GM19455 (cell line): ENCODE data around the gene SLC39A11.

ENCODE experiments used
- ATAC-seq: cut with Tn5 transposase; IDR thresholded peaks from one replicate; pipeline ENCODE4 v1.9.1; 2021; ENCODE audit not compliant: unreplicated experiment

Gene SLC39A11

GRCh38 chr17:72883351-72883750 lies 209.1 kb downstream of the SLC39A11 start:
- ATAC-seq = no peak

GRCh38 chr17:72882426-72882825 lies 210.1 kb downstream of the SLC39A11 start:
- no peak for ATAC-seq

DNA sequence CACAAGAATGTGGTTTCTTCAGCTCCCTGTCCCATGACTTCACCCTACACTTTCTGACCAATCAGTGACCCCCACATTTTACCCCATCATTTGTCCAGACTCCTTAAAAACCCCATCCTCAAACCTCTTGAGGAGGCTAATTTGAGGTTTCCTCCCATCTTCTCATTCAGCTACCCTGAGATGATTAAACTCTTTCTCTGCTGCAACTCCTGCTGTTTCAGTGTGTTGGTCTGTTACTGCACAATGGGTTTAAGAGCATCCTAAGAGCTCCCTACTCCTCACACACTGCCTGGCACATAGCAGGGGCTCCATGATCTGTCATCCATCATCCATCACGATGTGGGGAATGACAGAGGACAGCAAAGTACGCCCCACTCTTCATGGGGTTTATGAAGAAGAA lies 212.6 kb downstream of the SLC39A11 start:
- no peak for ATAC-seq

DNA sequence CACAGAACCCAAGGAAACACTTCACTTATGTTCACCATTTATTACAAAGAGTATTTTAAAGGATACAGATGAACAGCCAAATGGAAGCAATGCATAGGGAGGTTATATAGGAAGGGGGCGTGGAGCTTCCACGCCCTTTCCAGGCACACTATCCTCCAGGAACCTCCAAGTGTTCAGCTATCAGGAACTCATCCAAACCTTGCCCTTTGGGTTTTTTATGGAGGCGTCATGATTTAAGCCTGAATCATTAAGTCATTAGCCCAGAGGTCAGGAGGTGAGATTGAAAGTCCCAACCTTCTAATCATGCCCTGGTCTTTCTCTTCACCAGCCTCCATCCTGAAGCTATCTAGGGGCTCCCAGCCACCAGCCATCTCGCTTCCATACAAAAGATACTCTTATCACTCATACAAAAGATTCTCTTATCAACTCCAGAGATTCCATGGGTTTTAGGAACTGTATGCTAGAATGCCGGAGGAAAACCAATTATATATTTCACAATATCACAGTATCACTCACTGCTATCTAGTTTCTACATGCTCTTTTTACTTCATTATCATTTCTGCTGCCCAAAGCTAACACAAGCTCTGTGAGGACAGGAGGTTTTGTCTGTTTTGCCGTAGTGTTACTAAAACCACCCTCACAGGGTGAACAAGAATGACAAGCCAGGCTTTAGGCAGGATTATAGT lies 213.4 kb downstream of the SLC39A11 start:
- no peak for ATAC-seq

DNA sequence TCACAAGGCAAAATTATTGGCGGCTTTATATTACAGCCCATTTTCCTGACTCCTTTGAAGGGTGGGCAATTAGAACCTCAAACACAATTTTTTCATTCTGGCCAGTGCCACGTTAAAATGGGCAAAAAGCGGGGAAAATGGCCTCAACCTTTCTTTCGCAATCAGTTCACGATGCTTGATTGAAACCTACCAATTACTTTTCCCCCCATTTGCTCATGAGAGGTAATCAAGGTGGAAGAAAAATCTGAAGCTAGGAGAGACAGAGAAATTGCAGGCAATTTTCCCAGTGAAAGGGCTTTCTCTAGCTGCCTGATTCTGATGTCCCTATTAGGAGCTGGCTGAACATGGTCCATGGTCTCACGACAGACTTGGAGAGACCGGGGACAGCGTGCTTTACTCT lies 215.1 kb downstream of the SLC39A11 start:
- no peak for ATAC-seq

GRCh38 chr17:72876413-72876812 lies 216.1 kb downstream of the SLC39A11 start:
- no peak for ATAC-seq

GRCh38 chr17:72875361-72875760 lies 217.1 kb downstream of the SLC39A11 start:
- no peak for ATAC-seq

DNA sequence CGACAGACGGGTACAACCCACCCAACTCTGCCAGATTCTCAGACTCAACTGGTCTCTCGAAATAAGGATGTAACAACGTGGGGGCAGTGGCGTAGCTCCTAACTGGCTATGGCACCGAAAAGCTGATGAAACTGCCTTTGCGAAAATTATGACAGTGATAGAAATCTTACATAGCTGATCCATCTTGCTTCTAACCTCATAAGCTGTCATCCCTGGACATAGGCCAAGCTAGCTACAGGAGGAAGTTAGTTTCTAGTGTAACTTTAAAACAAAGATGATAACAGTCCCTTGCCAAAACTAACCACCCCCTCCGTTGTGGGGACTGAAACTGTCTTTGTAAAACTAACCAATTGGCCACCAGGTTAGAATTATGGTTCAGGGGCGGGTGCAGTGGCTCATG lies 220.1 kb downstream of the SLC39A11 start:
- no peak for ATAC-seq

- ATAC-seq = no peak
These were observed 222.0 kb downstream of the SLC39A11 start for GRCh38 chr17:72870367-72870985.

GRCh38 chr17:72869630-72870029 lies 222.9 kb downstream of the SLC39A11 start:
- no peak for ATAC-seq

DNA sequence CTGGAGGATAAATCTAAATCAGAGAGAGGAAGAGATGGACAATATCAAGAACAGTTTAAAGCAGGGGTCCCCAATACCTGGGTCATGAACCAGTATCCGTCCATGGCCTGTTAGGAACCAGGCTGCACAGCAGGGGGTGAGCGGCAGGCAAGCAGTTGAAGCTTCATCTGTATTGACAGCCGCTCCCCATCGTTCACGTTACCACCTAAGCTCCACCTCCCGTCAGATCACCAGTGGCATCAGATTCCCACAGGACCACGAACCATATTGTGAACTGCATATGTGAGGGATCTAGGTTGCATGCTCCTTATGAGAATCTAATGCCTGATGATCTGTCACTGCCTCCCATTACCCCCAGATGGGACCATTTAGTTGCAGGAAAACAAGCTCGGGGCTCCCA lies 226.5 kb downstream of the SLC39A11 start:
- ATAC-seq = no peak

- ATAC-seq = no peak
These were observed 228.8 kb downstream of the SLC39A11 start for GRCh38 chr17:72863526-72864211.

GRCh38 chr17:72862276-72862999 lies 230.1 kb downstream of the SLC39A11 start:
- no peak for ATAC-seq

DNA sequence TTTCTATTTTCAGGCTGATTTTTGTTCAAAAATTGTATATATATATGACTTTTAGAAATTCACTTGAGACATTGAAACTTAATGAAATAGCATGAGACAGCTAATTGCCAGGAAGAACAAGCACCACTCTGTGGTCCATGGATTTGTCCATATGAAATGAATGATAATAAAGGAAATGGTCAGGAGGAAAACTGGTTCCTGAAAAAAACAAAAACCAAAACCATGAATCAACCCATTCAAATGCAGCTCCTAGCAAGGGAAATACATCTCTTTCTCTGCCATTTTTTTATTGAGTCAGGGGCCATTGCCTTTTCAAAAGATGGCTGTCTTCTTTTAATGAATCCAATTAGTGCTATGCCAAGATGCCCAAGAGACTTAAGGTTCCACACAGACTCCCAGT lies 230.7 kb downstream of the SLC39A11 start:
- ATAC-seq = no peak

DNA sequence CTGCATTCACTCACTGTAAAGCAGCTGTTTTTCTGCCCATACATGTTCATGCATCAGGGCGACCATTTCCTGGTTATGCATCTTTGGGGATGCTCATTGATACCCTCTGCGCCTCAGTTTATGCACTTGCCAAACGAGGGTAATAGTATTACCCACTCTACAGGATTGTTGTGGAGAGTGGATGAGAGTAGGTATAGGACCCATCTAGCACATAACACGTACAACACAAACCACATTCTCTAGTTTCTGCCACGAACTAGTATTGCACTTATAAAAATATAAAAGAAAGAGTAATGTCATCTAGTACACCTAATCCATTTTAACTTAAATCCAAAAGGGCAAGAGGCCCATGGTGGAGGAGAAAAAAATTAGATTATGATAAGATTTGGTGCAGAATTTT lies 231.7 kb downstream of the SLC39A11 start:
- ATAC-seq = no peak

DNA sequence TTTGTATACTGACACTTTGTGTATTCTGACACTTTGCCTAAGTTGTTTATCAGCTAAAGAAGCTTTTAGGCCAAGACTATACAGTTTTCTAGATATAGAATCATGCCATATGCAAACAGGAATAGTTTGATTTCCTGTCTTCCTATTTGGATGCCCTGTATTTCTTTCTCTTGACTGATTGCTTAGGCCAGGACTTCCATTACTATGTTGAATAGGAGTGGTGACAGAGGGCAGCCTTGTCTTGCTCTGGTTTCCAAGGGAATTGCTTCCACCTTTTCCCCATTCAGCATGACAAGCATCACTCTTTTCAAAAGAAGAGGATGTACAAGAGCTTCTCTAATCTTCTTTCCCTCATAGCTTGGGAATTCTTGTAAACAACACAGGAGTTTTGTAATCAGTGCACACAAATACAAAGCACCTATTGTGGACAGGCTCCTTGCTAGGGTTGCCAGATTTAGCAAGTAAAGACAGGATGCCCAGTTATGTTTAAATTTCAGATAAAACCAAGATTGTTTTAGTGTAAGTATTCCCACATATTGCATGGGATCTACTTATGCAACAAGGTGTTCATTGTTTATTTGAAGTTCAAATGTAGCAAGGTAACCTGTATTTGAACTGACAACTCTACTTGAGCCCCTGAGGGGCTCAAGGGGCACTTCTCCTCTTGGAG lies 233.5 kb downstream of the SLC39A11 start:
- ATAC-seq = no peak

DNA sequence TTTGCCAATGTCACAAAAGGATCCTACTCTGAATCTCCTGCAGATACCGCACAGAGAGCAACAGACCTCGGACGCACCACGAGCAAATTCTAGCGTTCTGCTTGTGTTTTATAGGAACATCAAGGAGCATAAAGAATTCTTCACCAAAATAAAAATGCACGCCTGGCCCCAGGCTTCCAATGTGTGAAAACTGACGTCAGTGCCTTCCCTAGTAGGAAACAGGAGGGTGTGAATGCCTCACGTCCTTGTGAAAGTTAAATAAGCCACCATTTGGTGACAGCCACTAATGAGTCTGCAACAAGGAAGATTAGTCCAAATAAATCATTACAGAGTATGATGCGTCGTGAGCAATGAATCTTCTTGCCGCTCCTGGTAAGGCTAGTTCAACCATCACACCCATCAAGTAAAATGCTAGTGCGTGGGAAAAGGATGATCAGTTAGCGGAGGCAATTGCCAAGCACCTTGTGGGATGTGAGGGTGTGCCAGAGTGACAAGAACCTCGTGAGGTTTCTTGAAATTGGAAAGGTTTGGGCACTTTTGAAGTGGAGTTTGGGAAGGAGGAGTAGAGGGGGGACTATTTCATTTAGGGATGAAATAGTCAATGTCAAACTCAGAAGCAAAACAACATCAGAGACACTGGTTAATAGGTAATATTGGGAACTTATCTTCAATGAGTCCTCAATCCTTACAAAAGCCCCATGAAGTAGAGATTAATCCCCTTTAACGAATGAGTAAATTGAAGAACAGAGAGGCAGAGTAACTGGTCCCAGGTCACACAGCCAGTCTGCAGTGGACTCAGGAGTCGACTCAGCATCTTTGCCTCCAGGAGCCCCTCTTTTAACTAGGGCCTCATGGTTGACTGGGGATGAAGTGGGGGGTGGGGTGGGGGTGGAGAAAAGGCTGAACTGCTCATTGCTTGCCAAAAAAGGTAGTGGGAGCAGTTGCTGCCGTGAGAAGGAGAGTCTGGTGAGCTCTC lies 238.8 kb downstream of the SLC39A11 start:
- ATAC-seq = no peak

DNA sequence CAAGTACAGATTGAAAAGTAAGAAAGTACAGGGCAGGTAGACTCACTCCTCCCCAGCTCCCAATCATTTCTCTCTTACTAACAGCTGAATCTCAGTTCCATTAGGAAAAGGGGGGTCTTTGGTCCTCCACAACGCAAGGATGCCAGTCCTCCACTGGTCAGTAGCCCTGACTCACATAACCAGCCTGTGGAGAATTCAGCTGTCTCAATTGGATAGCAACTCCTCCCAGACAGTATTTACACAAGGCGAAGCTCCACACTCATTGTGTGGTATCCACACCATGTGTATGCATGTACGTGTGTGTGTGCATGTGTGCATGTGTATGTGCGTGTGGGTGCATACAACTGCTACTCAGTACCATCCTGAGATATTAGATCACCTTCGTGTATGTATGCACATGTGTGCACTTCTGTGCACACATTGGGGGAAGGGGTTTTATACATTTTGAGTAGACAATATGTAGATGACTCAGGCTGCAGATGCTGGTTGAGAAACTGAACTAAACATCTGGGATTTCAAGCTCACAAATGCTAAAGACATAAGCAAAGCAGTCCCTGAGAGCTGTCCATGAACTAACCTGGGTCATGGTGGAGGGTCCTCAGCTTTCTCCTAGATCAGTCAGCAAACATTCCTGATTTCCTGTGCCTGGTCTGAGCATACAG lies 240.1 kb downstream of the SLC39A11 start:
- no peak for ATAC-seq

- no peak for ATAC-seq
These were observed 241.9 kb downstream of the SLC39A11 start for GRCh38 chr17:72850410-72851118.
